CD4-positive, alpha-beta T cell treated with Interferon gamma for 1 hour (primary cell): Measurements from ENCODE around the gene CUX1.
"Not testable (repeated sequence)": the region's sequence is repeated elsewhere in the genome, so short reads cannot be mapped to it uniquely, and the experiment has no call there.

Source experiments
- DNase-seq: peaks from one replicate; pipeline ENCODE4 v3.0.0-alpha.2; 2020

CUX1 gene

DNA sequence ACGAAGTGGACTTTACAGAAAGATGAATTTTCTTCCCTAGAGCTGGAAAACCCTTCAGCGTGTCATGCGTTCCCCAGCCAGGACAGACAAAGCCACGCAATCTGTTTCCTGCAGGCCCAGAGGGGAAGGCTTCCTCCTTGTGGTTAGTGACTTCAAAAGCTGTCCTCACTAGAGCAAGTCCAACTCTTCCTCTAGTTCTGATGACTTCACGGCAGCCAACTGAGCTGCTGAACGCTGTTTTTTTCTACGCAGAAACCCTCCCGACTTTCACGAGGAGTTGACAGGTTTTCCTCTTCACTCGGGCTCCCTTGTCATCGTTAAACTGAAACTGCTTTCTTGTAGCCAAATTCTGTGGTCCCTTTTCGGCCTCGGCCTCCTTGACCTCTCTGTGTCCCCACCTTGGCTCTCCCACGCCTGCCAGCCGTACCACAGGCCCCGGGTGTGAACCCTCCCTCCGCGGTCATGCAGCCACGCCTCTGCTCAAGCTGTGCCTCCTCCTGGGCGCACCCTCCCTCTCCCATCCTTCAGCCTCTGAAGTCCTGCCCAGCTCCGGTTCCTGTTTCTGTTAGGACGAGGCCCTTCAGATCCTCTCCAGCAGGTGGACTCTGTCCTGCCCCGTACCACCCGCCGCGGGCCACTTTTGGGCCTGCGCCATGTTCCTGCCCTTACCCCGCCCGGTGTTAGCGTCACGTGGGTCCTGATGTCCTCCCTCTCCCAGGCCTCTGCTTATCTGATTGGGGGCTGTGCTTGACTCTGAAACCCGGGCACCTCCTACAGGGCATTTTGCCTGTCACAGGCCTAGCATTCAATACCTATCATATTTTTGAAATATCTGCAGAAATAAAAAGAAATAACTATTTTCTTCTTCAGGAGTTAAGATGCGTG lies 39.3 kb downstream of the CUX1 start:
- DNase-seq, result peak; percentile 90

GRCh38 chr7:101857358-101857811 lies 40.0 kb downstream of the CUX1 start:
- DNase-seq, result no peak

- no peak for DNase-seq
These were observed 41.3 kb downstream of the CUX1 start for GRCh38 chr7:101858437-101859385.

DNA sequence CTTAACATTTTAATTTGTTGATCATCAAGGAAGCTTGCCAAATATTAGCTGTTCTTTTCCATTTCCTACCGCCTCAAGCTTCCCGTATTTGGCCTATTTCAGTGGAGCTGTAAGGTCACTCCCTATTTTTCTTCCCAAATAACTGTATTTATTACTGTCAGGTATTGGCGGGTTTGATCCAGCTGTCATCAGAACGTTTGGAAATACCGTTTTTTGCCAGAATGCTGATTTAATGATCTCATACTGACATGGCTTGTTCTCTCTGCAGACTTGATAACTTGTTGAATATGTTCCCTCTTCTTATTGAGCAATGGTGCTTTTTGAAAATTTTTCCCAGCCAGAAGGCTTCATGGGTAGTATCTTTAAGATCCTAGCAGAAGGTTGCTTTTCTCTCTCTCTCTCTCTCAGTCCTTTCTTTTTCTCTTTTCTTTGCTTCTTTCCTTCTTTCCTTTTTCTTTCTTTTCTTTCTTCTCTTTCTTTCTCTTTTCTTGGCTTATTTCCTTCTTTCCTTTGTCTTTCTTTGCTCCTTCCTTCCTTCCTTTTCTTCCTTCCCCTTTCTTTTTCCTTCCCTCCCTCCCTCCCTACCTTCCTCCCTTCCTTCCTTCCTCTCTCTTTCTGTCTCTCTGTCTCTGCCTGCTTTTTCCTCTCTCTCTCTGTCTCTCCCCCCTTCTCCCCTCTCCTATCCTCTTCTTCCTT lies 42.1 kb downstream of the CUX1 start:
- DNase-seq, result no peak

- DNase-seq, result no peak
These were observed 43.1 kb downstream of the CUX1 start for GRCh38 chr7:101860316-101861217.

DNA sequence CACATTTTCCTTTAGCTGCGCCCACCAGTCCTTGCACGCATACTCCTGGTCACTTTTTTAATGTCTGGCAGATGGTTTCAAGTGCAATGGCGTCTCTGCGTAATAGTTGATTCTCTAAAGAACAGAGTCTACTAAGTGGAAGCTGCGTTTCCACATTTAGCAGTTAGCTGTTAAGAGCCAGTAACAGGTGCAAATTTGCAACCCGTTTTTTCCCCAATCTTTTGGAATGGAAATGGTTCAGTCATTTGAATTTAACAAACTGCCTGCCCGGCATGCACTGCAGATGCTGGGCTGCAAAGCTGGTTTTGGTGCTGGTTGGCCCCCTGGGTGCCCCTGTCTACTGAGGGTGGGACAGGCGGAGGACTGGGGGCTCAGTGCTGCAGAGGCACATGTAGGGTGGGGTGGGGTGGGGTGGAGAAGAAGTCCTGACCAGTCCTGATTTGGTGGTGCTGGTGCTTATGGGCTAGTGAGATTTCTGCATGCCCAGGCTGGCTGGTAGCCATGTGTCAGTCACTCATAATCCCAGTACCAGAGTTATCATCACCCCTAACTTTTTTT lies 43.9 kb downstream of the CUX1 start:
- no peak for DNase-seq

GRCh38 chr7:101862280-101863220 lies 45.1 kb downstream of the CUX1 start:
- DNase-seq, result no peak

DNA sequence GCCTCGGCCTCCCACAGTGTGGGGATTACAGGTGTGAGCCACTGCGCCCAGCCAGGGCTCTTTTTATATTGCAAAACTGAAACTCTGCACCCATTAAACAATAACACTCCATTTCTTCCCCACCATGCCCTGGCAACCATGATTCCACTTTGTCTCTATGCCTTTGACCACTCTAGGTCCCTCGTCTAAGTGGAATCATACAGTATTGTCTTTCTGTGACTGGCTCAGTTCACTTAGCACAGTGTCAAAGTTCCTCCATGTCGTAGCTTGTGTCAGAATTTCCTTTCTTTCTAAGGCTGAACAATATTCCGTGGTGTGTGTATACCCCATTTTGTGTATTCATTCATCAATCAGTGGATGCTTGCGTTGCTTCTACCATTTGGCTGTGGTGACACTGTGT lies 46.2 kb downstream of the CUX1 start:
- no peak for DNase-seq

GRCh38 chr7:101864039-101864438 lies 46.6 kb downstream of the CUX1 start:
- DNase-seq, result no peak

- no peak for DNase-seq
These were observed 47.6 kb downstream of the CUX1 start for GRCh38 chr7:101865031-101865430.

DNA sequence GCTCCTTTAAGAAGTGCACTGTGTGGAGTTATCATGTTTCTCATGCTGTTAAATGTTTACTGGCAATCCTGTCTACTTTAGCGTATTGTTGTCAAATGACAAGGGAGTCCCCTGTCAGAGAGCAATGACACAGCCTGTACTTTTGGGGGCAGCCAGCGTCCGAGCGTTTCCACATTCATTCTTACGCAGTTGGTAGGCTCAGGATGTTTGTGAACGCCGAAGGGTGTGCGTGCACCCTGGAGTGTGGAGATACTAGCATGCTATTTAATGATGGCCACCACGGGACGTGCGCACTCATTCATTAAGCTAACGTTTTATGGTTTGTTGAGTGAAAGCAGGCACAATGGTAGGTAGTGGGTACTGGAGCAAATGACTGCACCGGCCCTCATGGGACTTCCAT lies 48.0 kb downstream of the CUX1 start:
- no peak for DNase-seq

DNA sequence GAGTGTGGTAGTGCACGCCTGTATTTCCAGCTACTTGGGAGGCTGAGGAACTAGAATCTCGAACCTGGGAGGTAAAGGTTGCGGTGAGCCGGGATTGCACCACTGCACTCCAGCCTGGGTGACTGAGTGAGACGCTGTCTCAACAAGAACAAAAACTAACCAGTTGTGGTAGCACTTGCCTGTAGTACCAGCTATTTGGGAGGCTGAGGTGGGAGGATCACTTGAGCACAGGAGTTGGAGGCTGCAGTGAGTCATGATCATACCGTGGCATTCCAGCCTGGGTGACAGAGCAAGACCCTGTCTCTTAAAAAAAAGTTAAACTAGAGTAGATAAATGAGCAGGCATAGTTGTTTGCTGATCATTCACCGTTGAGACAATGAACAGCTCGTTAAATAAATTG lies 48.9 kb downstream of the CUX1 start:
- no peak for DNase-seq

DNA sequence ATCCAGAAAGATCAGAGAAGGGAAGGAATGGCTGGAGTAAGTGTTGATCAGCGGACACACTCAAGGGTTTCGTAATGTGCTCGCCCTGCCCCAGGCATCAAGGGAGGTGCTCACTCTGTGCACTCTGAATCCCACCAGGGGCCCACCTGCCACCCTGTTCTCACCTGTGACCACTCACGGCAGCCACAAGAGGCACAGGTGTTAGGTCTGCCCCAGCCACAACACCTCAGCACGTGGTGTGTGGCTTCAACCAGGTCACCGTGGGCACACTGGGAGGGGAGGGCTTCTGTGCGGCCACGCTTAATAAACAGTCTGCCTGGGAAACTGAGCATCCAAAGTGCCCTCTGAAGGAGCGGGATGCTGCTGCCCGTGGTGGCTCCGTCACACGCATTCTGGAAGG lies 49.8 kb downstream of the CUX1 start:
- no peak for DNase-seq

DNA sequence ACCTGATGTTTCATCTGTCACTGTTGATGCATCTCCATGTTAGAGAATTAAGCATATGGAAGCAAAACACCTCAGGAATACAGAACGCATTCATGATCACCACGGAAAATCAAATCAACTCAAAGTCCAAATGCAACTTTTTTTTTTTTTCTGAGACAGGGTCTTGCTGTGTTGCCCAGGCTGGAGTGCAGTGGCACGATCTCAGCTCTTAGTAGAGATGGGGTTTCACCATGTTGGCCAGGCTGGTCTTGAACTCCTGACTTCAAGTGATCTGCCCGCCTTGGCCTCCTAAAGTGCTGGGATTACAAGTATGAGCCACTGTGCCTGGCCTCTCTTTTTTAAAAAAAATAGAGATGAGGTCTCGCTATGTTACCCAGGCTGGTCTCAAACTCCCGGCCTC lies 50.3 kb downstream of the CUX1 start:
- DNase-seq, result not testable (repeated sequence)

- no peak for DNase-seq
These were observed 50.9 kb downstream of the CUX1 start for GRCh38 chr7:101868191-101868950.

DNA sequence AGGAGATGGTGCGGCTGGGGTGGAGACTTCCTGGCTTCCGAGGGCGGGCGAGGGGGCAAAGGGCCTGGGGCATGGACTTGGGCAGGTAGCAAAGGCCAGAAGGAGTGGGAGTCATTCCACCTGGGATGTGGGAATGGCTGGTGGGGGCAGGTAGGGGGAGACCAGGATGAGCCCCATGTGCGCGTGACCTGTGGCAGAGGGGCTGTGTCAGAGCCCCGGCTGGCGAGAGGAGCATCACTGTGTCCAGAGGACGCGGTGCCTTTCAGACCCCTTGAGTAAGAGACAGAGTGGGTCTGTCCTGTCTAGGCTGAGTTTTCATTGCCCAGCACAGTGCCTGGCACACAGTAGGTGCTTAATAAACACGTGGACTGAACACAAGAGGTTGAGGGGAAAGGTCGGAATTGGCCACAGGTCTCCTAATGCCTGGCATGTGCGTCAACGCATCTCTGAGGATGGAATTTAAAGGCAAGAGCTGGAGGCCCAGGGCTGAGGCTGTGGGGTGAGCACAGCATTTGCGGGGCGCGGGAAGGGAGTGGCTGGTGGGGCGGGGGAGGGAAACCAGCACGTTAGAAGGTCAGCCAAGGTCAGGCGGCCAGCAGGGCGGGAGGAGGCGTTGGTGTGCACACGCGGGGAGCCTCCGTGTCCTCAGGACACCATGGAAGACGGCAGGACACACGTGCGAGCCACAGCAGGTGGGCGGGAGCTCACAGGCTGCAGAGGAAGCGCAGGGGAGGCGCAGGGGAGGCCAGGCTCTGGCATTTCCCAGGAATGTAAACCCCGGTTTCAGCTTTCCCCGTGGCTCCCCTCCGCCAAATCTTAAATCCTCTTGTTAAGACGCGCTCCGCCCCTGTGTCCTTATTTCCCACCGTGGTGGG lies 51.8 kb downstream of the CUX1 start:
- DNase-seq, result no peak

DNA sequence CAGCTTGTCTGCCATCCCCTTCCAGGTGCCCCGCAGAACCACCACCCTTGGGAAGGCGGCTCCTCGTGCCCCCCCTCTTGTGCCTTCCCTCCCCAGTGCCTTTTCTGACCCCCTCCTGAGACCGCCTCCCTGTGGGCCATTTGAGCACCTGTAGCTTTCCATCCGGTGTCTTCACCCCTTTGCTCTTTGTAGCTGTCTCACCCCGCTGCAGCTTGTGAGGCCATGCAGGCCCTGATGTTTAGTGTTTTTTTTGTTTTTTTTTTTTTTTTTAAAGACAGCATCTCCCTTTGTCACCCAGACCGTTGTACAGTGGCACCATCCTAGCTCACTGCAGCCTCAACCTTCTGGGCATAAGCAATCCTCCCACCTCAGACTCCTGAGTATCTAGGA lies 52.5 kb downstream of the CUX1 start:
- DNase-seq, result no peak

GRCh38 chr7:101870361-101871062 lies 53.1 kb downstream of the CUX1 start:
- DNase-seq, result no peak
